ENCODE measurements around the gene MATN1.
"Not testable (repeated sequence)": the region's sequence is repeated elsewhere in the genome, so short reads cannot be mapped to it uniquely, and the experiment has no call there.

The MATN1 gene

GRCh38 chr1:30723331-30723755 is at the start of gene MATN1:
Gene MATN1, minus strand, starts transcription at chr1:30723585. Its CDS starts 34 bp downstream, at chr1:30723551.
- no peak within 1 kb of the TSS for H3K4me3 Mint-ChIP-seq
- DNase-seq = no peak
- H3K9me3 Mint-ChIP-seq = no peaks in the 10 kb centered on the region
- no peaks in the 10 kb centered on the region for H3K27me3 Mint-ChIP-seq
- no peak for ATAC-seq (replicated peaks)
- H3K27ac Mint-ChIP-seq = peak within 1 kb of the TSS; percentile 53
- H3K4me1 Mint-ChIP-seq = peaks cover 43 to 70% of the 10 kb centered on the region in 2 donors
- peaks cover 10 to 23% of the 10 kb centered on the region in 2 donors for H3K36me3 Mint-ChIP-seq

- no peak overlapping the region for H3K27ac Mint-ChIP-seq
- peaks cover 20 to 49% of the 10 kb centered on the region in 2 donors for H3K4me1 Mint-ChIP-seq
- H3K27me3 Mint-ChIP-seq = no peaks in the 10 kb centered on the region
- H3K4me3 Mint-ChIP-seq = no peak overlapping the region
- no peaks in the 10 kb centered on the region for H3K9me3 Mint-ChIP-seq
- H3K36me3 Mint-ChIP-seq = peaks cover 0 to 1% of the 10 kb centered on the region in 2 donors
- DNase-seq (no peak), ATAC-seq (replicated peaks) (no peak)
Observed at GRCh38 chr1:30771005-30771404, 47.6 kb upstream of the MATN1 start.

- no peaks in the 10 kb centered on the region for H3K9me3 Mint-ChIP-seq
- H3K27me3 Mint-ChIP-seq = no peaks in the 10 kb centered on the region
- no peak overlapping the region for H3K4me3 Mint-ChIP-seq
- peaks cover 27 to 52% of the 10 kb centered on the region in 2 donors for H3K4me1 Mint-ChIP-seq
- H3K36me3 Mint-ChIP-seq = peaks cover 0 to 1% of the 10 kb centered on the region in 2 donors
- DNase-seq (no peak), ATAC-seq (replicated peaks) (no peak)
- H3K27ac Mint-ChIP-seq = no peak overlapping the region
Observed at GRCh38 chr1:30770150-30770549, 46.8 kb upstream of the MATN1 start.

GRCh38 chr1:30768830-30769718 is 45.7 kb upstream of the MATN1 start:
- Mint-ChIP-seq H3K27me3 (no peaks in the 10 kb centered on the region), H3K27ac (peak overlapping the region; percentile 66), H3K36me3 (peaks cover 0 to 1% of the 10 kb centered on the region in 2 donors), H3K4me1 (peaks cover 33 to 59% of the 10 kb centered on the region in 2 donors), H3K9me3 (no peaks in the 10 kb centered on the region), H3K4me3 (no peak overlapping the region)
- ATAC-seq (replicated peaks) (no peak), DNase-seq (no peak)

GRCh38 chr1:30768159-30768829 is 44.9 kb upstream of the MATN1 start:
- no peak for DNase-seq
- peak overlapping the region; percentile 43 for H3K27ac Mint-ChIP-seq
- H3K9me3 Mint-ChIP-seq = no peaks in the 10 kb centered on the region
- H3K4me1 Mint-ChIP-seq = peaks cover 34 to 59% of the 10 kb centered on the region in 2 donors
- H3K27me3 Mint-ChIP-seq = no peaks in the 10 kb centered on the region
- no peak for ATAC-seq (replicated peaks)
- peaks cover 0 to 1% of the 10 kb centered on the region in 2 donors for H3K36me3 Mint-ChIP-seq
- no peak overlapping the region for H3K4me3 Mint-ChIP-seq

GRCh38 chr1:30766948-30767347 is 43.6 kb upstream of the MATN1 start:
- H3K4me3 Mint-ChIP-seq; ATAC-seq (replicated peaks); H3K36me3 Mint-ChIP-seq; H3K27ac Mint-ChIP-seq; H3K27me3 Mint-ChIP-seq; DNase-seq; H3K9me3 Mint-ChIP-seq: not testable (repeated sequence)
- H3K4me1 Mint-ChIP-seq = peaks cover 44 to 72% of the 10 kb centered on the region in 2 donors

- ATAC-seq (replicated peaks) (peak in 1 of 2 donors; percentile 17), DNase-seq (no peak)
- Mint-ChIP-seq H3K4me1 (peaks cover 55 to 79% of the 10 kb centered on the region in 2 donors), H3K4me3 (no peak overlapping the region), H3K36me3 (no peaks in the 10 kb centered on the region), H3K9me3 (no peaks in the 10 kb centered on the region), H3K27me3 (no peaks in the 10 kb centered on the region), H3K27ac (peak overlapping the region; percentile 83)
Observed at GRCh38 chr1:30765556-30766434, 42.4 kb upstream of the MATN1 start.

- Mint-ChIP-seq H3K9me3 (no peaks in the 10 kb centered on the region), H3K36me3 (no peaks in the 10 kb centered on the region), H3K4me1 (peaks cover 61 to 84% of the 10 kb centered on the region in 2 donors), H3K4me3 (peak overlapping the region in 1 of 2 donors; percentile 35), H3K27me3 (no peaks in the 10 kb centered on the region), H3K27ac (peak overlapping the region; percentile 87)
- DNase-seq (no peak), ATAC-seq (replicated peaks) (peak; percentile 5 to 18)
Observed at GRCh38 chr1:30764939-30765555, 41.7 kb upstream of the MATN1 start.

GRCh38 chr1:30764396-30764795 is 41.0 kb upstream of the MATN1 start:
- Mint-ChIP-seq H3K4me1 (peaks cover 65 to 86% of the 10 kb centered on the region in 2 donors), H3K27ac (peak overlapping the region; percentile 94), H3K4me3 (no peak overlapping the region), H3K9me3 (no peaks in the 10 kb centered on the region), H3K36me3 (no peaks in the 10 kb centered on the region), H3K27me3 (no peaks in the 10 kb centered on the region)
- DNase-seq (no peak), ATAC-seq (replicated peaks) (no peak)

GRCh38 chr1:30763651-30764248 is 40.4 kb upstream of the MATN1 start:
- Mint-ChIP-seq H3K9me3 (no peaks in the 10 kb centered on the region), H3K27ac (peak overlapping the region; percentile 94), H3K4me1 (peaks cover 63 to 86% of the 10 kb centered on the region in 2 donors), H3K4me3 (peak overlapping the region in 1 of 2 donors; percentile 41), H3K36me3 (no peaks in the 10 kb centered on the region), H3K27me3 (no peaks in the 10 kb centered on the region)
- ATAC-seq (replicated peaks) = no peak
- DNase-seq = no peak

GRCh38 chr1:30762930-30763650 is 39.7 kb upstream of the MATN1 start:
- Mint-ChIP-seq H3K27ac (peak overlapping the region; percentile 94), H3K4me3 (peak overlapping the region; percentile 67 to 75), H3K9me3 (no peaks in the 10 kb centered on the region), H3K36me3 (no peaks in the 10 kb centered on the region), H3K4me1 (peaks cover 66 to 86% of the 10 kb centered on the region in 2 donors), H3K27me3 (no peaks in the 10 kb centered on the region)
- ATAC-seq (replicated peaks) (no peak), DNase-seq (no peak)

- DNase-seq = no peak
- Mint-ChIP-seq H3K9me3 (no peaks in the 10 kb centered on the region), H3K36me3 (peaks cover 3 to 4% of the 10 kb centered on the region in 2 donors), H3K4me1 (peaks cover 70 to 93% of the 10 kb centered on the region in 2 donors), H3K27ac (peak overlapping the region; percentile 94), H3K4me3 (peak overlapping the region; percentile 67 to 75), H3K27me3 (no peaks in the 10 kb centered on the region)
- ATAC-seq (replicated peaks) = peak; percentile 55 to 56
Observed at GRCh38 chr1:30762152-30762929, 39.0 kb upstream of the MATN1 start.
